KMS-11 (cell line): ENCODE results near the gene GJD3.
A peak's percentile ranks its signal among the peaks of the same experiment; 100 is the strongest.
"Not testable (repeated sequence)": the region's sequence is repeated elsewhere in the genome, so short reads cannot be mapped to it uniquely, and the experiment has no call there.

Experiments
- H2AFZ ChIP-seq: fragments of 200-600 bp; sonication (generic); 2 replicates; pipeline ENCODE4 v1.6.1; 2016; ENCODE audit warnings: antibody characterized with exemption, mixed run types, low read depth
- H3K27ac ChIP-seq: fragments of 200-600 bp; sonication (generic); 2 replicates; pipeline ENCODE4 v1.6.1; 2016; ENCODE audit warnings: mild to moderate bottlenecking, mixed run types
- H3K27me3 ChIP-seq: fragments of 200-600 bp; sonication (generic); 2 replicates; pipeline ENCODE4 v1.6.1; 2017; ENCODE audit warnings: mild to moderate bottlenecking, low read depth, mixed run types, moderate library complexity; ENCODE audit not compliant: insufficient read depth
- H3K36me3 ChIP-seq: fragments of 200-600 bp; sonication (generic); 2 replicates; pipeline ENCODE4 v1.6.1; 2017; ENCODE audit warnings: mild to moderate bottlenecking, mixed run types; ENCODE audit not compliant: insufficient read depth
- H3K4me1 ChIP-seq: fragments of 200-600 bp; sonication (generic); 2 replicates; pipeline ENCODE4 v1.6.1; 2016; ENCODE audit warnings: mild to moderate bottlenecking, low read depth, mixed run types; ENCODE audit not compliant: poor library complexity, severe bottlenecking
- H3K4me2 ChIP-seq: fragments of 200-600 bp; sonication (generic); 2 replicates; pipeline ENCODE4 v1.7.0; 2016; ENCODE audit warnings: mild to moderate bottlenecking, mixed run types
- H3K4me3 ChIP-seq: fragments of 200-600 bp; sonication (generic); IDR thresholded peaks from 2 replicates; pipeline ENCODE4 v1.6.1; 2017; ENCODE audit warnings: low read depth, low read length, mixed read lengths; ENCODE audit not compliant: insufficient read depth
- H3K79me2 ChIP-seq: fragments of 200-600 bp; sonication (generic); 2 replicates; pipeline ENCODE4 v1.6.1; 2016; ENCODE audit warnings: low read depth, mixed run types; ENCODE audit not compliant: insufficient read depth
- H3K9ac ChIP-seq: fragments of 200-600 bp; sonication (generic); 2 replicates; pipeline ENCODE4 v1.6.1; 2016; ENCODE audit warnings: mild to moderate bottlenecking, mixed run types
- H4K20me1 ChIP-seq: fragments of 200-600 bp; sonication (generic); 2 replicates; pipeline ENCODE4 v1.6.1; 2016; ENCODE audit warnings: mild to moderate bottlenecking, mixed run types; ENCODE audit not compliant: insufficient read depth
- TF ChIP-seq, protein P1 (sequence below): fragments of 200-600 bp; sonication (generic); conservative IDR thresholded peaks from 2 replicates; pipeline ENCODE4 v1.6.1; 2017; ENCODE audit warnings: low read depth, mild to moderate bottlenecking, antibody characterized with exemption, low read length, moderate library complexity, mixed read lengths

GJD3 gene, protein sequence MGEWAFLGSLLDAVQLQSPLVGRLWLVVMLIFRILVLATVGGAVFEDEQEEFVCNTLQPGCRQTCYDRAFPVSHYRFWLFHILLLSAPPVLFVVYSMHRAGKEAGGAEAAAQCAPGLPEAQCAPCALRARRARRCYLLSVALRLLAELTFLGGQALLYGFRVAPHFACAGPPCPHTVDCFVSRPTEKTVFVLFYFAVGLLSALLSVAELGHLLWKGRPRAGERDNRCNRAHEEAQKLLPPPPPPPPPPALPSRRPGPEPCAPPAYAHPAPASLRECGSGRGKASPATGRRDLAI

DNA sequence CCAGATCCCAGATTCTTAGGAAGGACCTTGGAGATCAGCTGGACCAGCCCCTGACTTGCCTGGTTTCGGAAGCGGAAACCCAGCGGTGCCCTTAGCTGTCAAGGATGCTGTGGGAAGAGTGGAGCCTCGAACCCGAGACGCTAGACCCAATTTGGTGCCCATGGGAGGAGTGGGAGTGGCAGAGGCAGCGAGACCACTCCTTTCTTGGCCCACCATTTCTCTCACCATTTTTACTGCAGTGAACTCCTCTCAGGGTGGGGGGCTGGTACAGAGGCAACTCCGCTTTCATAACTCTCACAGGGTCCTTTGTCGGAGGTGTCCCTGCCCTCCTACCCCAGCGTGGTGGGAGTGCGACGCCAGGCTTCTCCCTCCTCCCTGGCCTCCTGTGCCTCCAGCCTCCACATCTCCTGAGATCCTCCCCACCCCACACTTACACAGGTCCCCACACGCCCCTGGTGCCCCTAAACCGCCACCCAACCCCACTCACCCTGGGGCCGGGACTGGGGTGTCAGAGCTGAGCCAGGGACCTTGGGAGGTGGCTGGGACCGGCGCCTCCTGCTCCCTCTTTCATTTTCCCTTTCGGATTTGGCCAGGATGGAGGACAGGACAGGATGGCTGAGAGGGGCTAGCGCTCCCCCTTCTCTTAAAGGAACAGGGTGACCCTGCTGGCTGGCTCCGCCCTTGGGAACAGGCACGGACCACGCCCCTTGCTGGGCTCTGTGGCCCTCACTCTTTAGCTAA, at the start of gene GJD3:
GJD3 (minus strand) TSS at position 617 of the 741 bp plus-strand sequence. CDS start 922 bp downstream, outside the sequence.
- Histone ChIP-seq H3K4me2 (no peak within 1 kb of the TSS), H3K27ac (no peak within 1 kb of the TSS), H4K20me1 (no peaks in the 10 kb centered on the region), H2AFZ (no peak within 1 kb of the TSS), H3K4me1 (peaks cover 4% of the 10 kb centered on the region), H3K4me3 (no peak within 1 kb of the TSS), H3K36me3 (no peaks in the 10 kb centered on the region), H3K9ac (no peak within 1 kb of the TSS), H3K27me3 (no peaks in the 10 kb centered on the region), H3K79me2 (no peaks in the 10 kb centered on the region)
- TF ChIP-seq, protein P1, sequence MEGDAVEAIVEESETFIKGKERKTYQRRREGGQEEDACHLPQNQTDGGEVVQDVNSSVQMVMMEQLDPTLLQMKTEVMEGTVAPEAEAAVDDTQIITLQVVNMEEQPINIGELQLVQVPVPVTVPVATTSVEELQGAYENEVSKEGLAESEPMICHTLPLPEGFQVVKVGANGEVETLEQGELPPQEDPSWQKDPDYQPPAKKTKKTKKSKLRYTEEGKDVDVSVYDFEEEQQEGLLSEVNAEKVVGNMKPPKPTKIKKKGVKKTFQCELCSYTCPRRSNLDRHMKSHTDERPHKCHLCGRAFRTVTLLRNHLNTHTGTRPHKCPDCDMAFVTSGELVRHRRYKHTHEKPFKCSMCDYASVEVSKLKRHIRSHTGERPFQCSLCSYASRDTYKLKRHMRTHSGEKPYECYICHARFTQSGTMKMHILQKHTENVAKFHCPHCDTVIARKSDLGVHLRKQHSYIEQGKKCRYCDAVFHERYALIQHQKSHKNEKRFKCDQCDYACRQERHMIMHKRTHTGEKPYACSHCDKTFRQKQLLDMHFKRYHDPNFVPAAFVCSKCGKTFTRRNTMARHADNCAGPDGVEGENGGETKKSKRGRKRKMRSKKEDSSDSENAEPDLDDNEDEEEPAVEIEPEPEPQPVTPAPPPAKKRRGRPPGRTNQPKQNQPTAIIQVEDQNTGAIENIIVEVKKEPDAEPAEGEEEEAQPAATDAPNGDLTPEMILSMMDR = no peak

DNA sequence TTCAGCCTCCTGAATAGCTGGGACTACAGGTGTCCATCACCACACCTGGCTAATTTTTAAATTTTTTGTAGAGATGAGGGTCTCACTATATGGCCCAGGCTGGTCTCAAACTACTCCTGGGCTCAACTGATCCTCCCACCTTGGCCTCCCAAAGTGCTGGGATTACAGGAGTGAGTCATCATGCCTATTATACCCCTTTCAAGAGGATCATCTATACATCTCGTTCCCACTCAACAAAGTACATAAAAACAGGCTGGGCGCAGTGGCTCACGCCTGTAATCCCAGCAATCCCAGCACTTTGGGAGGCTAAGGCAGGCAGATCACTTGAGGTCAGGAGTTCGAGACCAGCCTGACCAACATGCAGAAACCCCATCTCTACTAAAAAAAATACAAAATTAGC, 49.8 kb upstream of the GJD3 start:
- H3K4me2 ChIP-seq = not testable (repeated sequence)

DNA sequence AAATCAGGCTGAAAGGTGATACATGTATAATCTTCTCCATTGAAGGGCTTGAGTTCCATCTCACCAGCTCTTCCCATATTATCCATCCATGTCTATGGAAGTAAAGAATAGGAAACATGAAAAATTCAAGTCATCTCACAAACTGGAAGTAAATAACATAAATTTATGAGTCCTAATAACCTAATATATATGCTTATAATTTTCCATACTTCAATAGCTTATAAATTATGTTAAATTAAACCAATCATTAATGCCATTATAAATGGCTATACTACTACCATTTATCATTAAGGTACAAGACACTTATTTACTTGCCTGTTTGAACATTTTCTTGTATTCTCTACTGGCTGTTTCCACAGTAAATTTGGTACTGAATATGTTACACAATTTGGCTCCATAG, 48.3 kb upstream of the GJD3 start:
- Histone ChIP-seq H3K27ac (0 out of 2 replicates have a peak overlapping the region, but pooled peaks have one; percentile 4), H3K79me2 (peaks cover 27% of the 10 kb centered on the region), H4K20me1 (0 out of 2 replicates have a peak, but pooled peaks cover 3% of the 10 kb centered on the region), H3K9ac (no peak overlapping the region), H2AFZ (no peak overlapping the region), H3K4me3 (no peak overlapping the region), H3K27me3 (no peaks in the 10 kb centered on the region), H3K4me1 (peaks cover 28% of the 10 kb centered on the region), H3K36me3 (peaks cover 37% of the 10 kb centered on the region), H3K4me2 (no peak overlapping the region)
- TF ChIP-seq, protein P1 = no peak

More for the DNA sequence above, 49.8 kb upstream of the GJD3 start:
- H3K4me1 ChIP-seq = peaks cover 32% of the 10 kb centered on the region
- not testable (repeated sequence) for H3K4me3 ChIP-seq, H3K27me3 ChIP-seq, H2AFZ ChIP-seq, H4K20me1 ChIP-seq, H3K9ac ChIP-seq, H3K27ac ChIP-seq
- H3K36me3 ChIP-seq = peaks cover 31% of the 10 kb centered on the region
- H3K79me2 ChIP-seq = peaks cover 27% of the 10 kb centered on the region

DNA sequence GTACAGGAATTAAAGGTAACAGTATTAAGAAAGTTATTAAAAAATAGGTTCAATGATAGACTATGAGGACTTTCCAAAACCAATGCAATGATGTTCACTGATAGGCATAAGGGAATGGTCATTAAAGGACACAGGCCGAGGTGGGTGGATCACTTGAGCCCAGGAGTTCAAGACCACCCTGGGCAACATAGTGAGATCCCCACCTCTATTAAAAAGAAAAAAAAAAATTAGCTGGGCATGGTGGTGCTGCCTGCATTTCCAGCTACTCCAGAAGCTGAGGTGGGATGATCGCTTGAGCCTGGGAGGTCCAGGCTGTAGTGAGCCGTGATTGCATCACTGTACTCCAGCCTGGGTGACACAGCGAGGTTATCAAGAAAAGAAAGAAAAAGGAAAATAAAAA, 47.3 kb upstream of the GJD3 start:
- H3K79me2 ChIP-seq = peaks cover 19% of the 10 kb centered on the region
- H2AFZ ChIP-seq = no peak overlapping the region
- H3K4me2 ChIP-seq = no peak overlapping the region
- H3K27me3 ChIP-seq = no peaks in the 10 kb centered on the region
- peaks cover 28% of the 10 kb centered on the region for H3K4me1 ChIP-seq
- no peak overlapping the region for H3K9ac ChIP-seq
- 0 out of 2 replicates have a peak, but pooled peaks cover 3% of the 10 kb centered on the region for H4K20me1 ChIP-seq
- H3K4me3 ChIP-seq = no peak overlapping the region
- H3K36me3 ChIP-seq = peaks cover 47% of the 10 kb centered on the region
- no peak overlapping the region for H3K27ac ChIP-seq
- TF ChIP-seq, protein P1 = no peak

DNA sequence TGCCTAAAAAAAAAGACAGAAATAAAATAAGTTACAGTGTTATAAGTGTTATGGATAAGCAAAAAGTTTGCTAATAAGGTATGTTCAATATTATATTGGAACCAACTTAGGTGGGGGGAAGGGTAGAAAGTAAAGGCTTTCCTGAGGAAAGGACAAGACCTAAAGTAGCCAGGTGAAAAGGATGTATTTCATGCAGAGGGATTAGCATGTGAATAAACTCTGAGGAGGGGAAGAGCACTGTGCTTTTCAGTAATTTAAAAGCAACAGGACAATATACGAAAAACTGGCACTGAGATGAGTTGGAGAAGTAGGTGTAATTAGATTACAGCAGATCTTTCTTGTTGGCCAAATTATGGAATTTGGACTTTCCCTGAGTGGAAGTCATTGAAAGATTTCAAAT, 45.5 kb upstream of the GJD3 start:
- H3K36me3 ChIP-seq = peaks cover 50% of the 10 kb centered on the region
- H3K27ac ChIP-seq = no peak overlapping the region
- no peak overlapping the region for H3K4me2 ChIP-seq
- H3K79me2 ChIP-seq = peaks cover 2% of the 10 kb centered on the region; the same call in 1 of the 2 replicates
- TF ChIP-seq, protein P1 = no peak
- no peaks in the 10 kb centered on the region for H3K27me3 ChIP-seq
- H4K20me1 ChIP-seq = 0 out of 2 replicates have a peak, but pooled peaks cover 3% of the 10 kb centered on the region
- H2AFZ ChIP-seq = no peak overlapping the region
- H3K4me1 ChIP-seq = peaks cover 14% of the 10 kb centered on the region
- no peak overlapping the region for H3K4me3 ChIP-seq
- H3K9ac ChIP-seq = no peak overlapping the region

DNA sequence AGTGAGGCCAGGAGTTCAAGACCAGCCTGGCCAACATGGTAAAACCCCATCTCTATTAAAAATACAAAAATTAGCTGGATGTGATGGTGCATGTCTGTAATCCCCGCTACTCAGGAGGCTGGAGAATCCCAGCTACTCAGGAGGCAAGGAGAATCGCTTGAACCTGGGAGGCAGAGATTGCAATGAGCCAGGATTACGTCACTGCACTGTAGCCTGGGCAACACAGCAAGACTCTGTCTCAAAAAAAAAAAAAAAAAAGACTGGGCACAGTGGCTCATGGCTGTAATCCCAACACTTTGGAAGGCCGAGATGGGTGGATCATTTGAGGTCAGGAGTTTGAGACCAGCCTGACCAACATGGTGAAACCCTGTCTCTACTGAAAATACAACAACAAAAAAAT, 45.0 kb upstream of the GJD3 start:
- H3K27me3 ChIP-seq, H3K4me3 ChIP-seq, H3K9ac ChIP-seq, H3K27ac ChIP-seq, H2AFZ ChIP-seq, H4K20me1 ChIP-seq, H3K4me2 ChIP-seq, H3K79me2 ChIP-seq: not testable (repeated sequence)
- Histone ChIP-seq H3K36me3 (peaks cover 50% of the 10 kb centered on the region), H3K4me1 (peaks cover 13% of the 10 kb centered on the region)
